ENCODE measurements around the gene PHLDA1.
"Not testable (repeated sequence)": the region's sequence is repeated elsewhere in the genome, so short reads cannot be mapped to it uniquely, and the experiment has no call there.

PHLDA1 gene

GRCh38 chr12:75984577-75985182 lies 46.9 kb downstream of the PHLDA1 start:
- no peak for DNase-seq

- DNase-seq = not testable (repeated sequence)
These were observed 47.7 kb downstream of the PHLDA1 start for GRCh38 chr12:75983851-75984250.

DNA sequence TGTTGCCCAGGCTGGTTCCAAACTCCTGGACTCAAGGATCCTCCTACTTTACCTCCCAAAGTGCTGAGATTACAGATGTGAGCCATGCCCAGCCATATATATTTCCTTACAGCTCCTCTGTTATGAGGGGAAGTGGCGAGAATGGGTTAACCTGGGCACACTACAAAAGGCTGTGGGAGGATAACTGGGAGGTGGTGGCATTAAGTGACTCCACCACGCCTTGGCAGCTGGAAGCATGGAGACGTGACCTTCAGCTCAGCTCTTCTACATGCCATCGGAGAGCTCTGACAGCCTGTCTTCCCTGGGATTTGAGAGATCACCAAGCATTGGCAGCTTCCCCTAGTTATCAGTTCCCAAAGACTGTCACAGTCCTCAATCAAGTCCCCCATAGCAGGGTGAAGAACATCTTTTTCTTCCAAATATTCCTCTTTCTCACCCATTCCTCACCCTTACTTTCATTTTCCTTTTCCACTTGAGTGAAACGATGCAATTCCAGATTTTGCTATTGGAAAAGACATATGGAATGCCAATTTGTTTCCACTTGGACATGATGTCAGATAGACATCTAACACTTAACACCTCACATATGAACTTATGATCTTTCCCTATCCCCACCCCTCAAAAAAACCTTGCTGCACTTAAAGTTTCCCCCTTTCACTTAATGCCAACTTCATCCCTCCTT lies 48.5 kb downstream of the PHLDA1 start:
- no peak for DNase-seq

- no peak for DNase-seq
These were observed 49.4 kb downstream of the PHLDA1 start for GRCh38 chr12:75982169-75982564.

- DNase-seq = no peak
These were observed 50.1 kb downstream of the PHLDA1 start for GRCh38 chr12:75981247-75982168.

GRCh38 chr12:75979181-75979580 lies 52.4 kb downstream of the PHLDA1 start:
- DNase-seq = peak in 1 of 2 experiments; percentile 39

DNA sequence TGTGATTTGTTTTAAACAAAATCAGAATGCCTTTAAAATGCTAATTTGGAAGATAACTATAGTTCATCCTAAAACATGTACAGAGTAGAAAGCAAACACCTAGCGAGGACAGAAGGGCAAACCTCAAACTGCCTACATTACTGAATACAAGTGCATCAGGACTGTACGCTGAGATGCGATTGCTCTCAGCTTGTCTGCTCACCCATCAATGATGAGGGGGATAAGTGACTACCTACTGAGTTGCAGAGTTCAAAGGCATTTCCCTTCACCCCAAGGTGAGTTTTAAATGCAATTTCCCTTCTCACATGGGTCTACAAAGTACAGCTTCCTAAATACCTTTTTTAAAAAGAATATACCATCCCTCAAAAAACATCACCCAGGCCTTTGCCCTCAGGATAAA lies 52.9 kb downstream of the PHLDA1 start:
- DNase-seq = peak in 1 of 2 experiments; percentile 41

DNA sequence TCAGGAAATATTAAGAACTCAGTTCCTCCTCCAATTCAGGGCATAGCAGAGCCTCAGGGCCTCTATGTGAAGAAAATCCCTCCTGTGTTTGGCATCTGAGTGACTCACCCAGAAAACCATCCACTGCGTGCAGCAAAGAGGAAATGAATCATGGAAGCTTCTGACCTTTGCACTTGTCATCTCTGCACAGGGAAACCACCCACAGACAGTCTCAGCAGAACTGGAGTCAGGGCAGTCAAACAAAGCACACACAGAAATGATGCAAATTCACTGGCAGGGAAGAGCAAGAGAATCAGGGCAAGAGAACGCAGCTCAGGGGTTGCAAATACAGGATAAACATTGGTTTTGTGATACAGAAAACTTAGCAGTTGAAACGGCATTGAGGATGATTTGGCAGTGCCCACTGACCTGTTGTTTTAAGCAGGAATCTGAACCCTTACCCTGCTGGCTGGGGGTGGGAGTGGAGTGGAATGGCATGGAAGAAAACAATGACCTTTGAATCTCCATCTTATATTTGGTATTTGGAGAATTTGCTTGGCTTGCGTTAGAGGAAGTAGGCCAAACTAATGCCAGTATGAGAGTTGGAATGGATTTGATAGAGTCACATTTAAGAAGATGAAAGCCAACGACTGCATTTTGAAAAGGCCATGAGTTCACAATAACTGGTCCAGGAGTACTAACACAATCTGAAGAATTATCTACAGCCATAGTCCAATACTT lies 53.5 kb downstream of the PHLDA1 start:
- DNase-seq = peak; percentile 71 to 76

DNA sequence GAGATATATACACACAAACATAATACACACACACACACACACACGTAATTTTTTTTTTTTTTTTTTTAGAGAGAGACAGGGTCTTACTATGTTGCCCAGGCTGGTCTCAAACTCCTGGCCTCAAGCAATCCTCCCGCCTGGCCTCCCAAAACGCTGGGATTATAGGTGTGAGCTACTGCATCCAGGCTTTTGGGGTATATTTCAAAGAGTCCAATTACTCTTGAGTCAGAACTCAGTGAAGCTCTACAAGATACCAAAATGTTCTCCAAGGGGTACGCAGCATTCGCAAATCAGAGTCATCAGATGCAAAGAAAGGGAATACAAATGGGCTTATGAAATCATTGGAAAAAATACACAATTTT lies 54.0 kb downstream of the PHLDA1 start:
- no peak for DNase-seq

DNA sequence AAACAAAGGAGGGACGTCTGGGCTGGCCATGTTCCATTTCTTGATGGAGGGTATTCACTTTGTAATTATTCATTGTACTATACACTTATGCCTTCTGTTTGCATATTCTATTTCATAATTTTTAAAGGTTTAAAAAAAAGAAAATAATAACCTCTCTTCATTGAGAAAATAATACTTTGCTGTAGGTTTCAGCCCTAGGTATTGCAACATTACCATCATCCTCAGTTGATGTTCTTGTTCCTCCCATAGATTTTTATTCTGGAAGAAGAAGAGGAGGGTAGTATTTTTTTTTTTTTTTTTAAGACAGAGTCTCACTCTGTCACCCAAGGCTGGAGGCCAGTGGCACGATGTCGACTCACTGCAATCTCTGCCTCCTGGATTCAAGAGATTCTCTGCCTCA lies 54.7 kb downstream of the PHLDA1 start:
- no peak for DNase-seq

GRCh38 chr12:75976113-75976512 lies 55.5 kb downstream of the PHLDA1 start:
- no peak for DNase-seq

GRCh38 chr12:75975702-75976101 lies 55.9 kb downstream of the PHLDA1 start:
- DNase-seq = no peak
